GM21737 (cell line): ENCODE data around the gene NID1.
"Not testable (repeated sequence)": the region's sequence is repeated elsewhere in the genome, so short reads cannot be mapped to it uniquely, and the experiment has no call there.

ENCODE experiments used
- ATAC-seq: cut with Tn5 transposase; IDR thresholded peaks from one replicate; pipeline ENCODE4 v1.9.1; 2021; ENCODE audit warnings: mild to moderate bottlenecking, moderate library complexity; ENCODE audit not compliant: unreplicated experiment

NID1 gene

GRCh38 chr1:236030534-236030933, 34.4 kb downstream of the NID1 start:
- ATAC-seq = no peak

- no peak for ATAC-seq
These were observed 35.4 kb downstream of the NID1 start for GRCh38 chr1:236029428-236029940.

GRCh38 chr1:236027104-236027503, 37.8 kb downstream of the NID1 start:
- ATAC-seq = no peak

GRCh38 chr1:236025836-236026235, 39.1 kb downstream of the NID1 start:
- ATAC-seq = no peak

GRCh38 chr1:236024641-236025040, 40.2 kb downstream of the NID1 start:
- no peak for ATAC-seq

GRCh38 chr1:236023926-236024565, 40.8 kb downstream of the NID1 start:
- no peak for ATAC-seq

- ATAC-seq = no peak
These were observed 43.3 kb downstream of the NID1 start for GRCh38 chr1:236021424-236022135.

GRCh38 chr1:236020359-236021219, 44.3 kb downstream of the NID1 start:
- ATAC-seq = no peak

GRCh38 chr1:236018885-236019453, 45.9 kb downstream of the NID1 start:
- ATAC-seq = no peak

GRCh38 chr1:236016782-236017400, 48.0 kb downstream of the NID1 start:
- ATAC-seq = no peak

- ATAC-seq = no peak
These were observed 48.8 kb downstream of the NID1 start for GRCh38 chr1:236016083-236016482.

- ATAC-seq = no peak
These were observed 49.4 kb downstream of the NID1 start for GRCh38 chr1:236015539-236015938.

- ATAC-seq = no peak
These were observed 51.6 kb downstream of the NID1 start for GRCh38 chr1:236013330-236013729.

GRCh38 chr1:236011641-236012040, 53.2 kb downstream of the NID1 start:
- ATAC-seq = no peak

GRCh38 chr1:236010443-236010842, 54.4 kb downstream of the NID1 start:
- ATAC-seq = no peak

GRCh38 chr1:236009857-236010256, 55.0 kb downstream of the NID1 start:
- no peak for ATAC-seq

- ATAC-seq = no peak
These were observed 55.7 kb downstream of the NID1 start for GRCh38 chr1:236009191-236009590.

- ATAC-seq = no peak
These were observed 57.1 kb downstream of the NID1 start for GRCh38 chr1:236007781-236008180.

- ATAC-seq = not testable (repeated sequence)
These were observed 61.8 kb downstream of the NID1 start for GRCh38 chr1:236003058-236003457.

GRCh38 chr1:236002572-236002971, 62.3 kb downstream of the NID1 start:
- no peak for ATAC-seq

- ATAC-seq = no peak
These were observed 62.9 kb downstream of the NID1 start for GRCh38 chr1:236002025-236002390.
